GM21390 (cell line): ENCODE data around the gene IMMP1L.

Experiments
- ATAC-seq: cut with Tn5 transposase; IDR thresholded peaks from one replicate; pipeline ENCODE4 v1.9.1; 2021; ENCODE audit not compliant: unreplicated experiment

IMMP1L gene

DNA sequence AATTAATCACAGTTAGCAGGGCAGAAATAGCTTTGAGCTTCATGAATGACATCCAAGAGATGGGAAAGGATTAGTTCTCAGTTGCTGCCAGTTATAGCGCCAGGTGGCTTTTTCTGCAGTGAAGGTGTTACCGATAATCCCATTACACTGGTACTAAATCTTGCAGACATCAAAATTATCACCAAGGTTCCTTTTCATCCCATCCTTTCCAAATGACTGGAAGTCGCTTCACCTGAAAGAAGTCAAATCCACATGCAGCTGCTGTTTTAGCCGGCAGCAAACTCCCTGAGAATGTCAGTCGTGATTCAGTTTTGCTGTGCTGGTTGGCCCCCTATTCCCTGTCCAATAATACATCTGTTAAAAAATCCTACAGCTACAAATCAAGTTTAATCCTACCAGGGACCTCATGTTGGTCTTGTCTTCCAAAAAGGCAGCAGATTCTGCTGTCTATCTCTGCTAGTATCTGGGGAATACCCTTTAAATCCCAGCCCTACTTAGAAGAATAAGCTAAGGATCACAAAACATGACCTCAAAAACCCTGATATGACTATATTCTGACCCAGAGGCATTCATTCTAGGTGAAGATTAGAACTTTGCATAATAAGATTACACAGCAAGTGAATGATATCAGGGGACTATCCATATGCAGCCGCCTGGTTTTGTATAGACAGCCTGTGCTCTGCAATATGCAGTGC is 31.7 kb downstream of the IMMP1L start:
- no peak for ATAC-seq

DNA sequence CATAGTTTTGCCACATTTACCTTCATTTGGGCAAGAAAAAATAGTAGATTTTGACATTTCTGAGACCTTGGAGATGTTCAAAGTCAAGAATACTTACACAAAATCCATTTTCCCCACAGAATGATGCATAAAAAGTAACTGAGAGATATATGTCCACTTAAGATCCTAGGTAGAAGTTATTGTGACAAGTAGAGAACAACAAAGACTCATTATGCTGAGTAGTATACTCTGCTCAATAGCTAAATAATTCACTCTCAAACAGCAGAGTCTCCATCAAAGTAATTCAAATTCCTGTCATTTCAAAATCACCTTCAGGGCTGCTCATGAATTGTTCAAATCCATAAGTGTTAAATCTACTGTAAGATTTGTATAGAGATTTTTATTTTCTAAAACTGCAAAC is 35.3 kb downstream of the IMMP1L start:
- ATAC-seq, result no peak

DNA sequence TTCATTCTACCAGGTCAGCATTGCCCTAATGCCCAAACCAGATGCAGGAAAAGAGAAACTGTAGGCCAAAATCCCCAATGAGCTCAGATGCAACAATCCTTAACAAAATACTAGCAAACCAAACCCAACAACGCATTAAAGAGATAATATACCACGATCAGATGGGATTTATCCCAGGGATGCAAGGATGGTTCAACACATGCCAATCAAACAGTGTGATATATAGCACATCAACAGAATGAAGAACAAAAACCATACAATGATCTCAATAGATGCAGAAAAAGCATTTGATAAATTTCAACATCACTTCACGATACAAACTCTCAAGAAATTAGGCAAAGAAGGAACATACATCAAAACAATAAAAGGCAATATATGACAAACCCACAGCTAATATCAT is 45.0 kb downstream of the IMMP1L start:
- no peak for ATAC-seq

DNA sequence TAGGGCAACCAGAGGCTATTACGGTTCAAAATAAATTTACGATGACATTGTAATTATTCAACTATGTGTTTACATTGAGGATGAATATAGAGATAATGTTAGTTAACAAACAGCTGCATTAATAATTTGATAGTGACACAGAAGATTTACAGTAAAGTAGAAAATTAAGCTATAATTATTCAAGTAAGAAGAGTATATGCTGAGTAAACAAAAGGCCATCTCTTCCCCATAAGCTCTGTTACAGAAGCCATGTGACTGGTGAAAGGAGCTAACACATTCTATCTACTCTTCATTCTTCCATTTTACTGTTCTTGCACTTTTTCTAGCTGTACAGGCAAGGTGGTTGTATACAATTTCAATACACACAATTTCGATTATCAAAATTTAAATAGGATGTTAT is 54.2 kb downstream of the IMMP1L start:
- ATAC-seq, result no peak

DNA sequence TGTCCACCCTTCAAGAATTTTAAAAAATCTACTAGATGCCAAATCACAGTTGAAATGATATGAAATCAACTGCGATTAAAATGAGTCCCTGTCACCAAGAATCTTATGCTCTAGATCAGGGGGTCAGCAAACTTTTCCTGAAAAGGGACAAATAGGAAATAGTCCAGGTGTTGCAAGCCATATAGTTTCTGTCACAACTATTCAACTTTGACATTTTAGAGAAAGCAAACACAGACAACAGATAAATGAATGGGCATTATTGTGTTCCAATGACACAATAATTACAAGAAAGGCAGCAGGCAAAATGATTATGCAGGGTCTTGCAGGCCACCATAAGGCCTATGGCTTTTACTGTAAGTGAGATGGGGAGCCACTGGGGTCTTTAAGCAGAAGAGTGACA is 58.6 kb downstream of the IMMP1L start:
- ATAC-seq, result no peak

DNA sequence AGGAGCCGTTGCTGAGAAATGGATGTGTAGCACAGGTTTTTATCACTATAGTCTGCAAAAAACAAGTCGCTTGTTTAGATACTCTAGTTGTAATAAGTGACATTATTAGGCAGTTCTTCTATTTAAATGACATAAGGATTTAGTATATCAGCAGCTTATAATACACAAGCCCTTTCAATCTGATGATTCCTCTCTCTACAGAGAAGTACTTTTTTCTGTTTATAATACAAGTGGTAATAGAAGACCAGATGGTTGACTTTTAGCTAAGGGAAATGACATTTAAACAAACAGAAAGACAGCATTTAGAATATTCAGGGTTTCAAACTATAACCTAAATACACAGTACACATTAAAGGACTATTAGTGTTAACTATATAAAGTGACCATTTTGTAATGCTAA is 60.4 kb downstream of the IMMP1L start:
- ATAC-seq, result no peak

DNA sequence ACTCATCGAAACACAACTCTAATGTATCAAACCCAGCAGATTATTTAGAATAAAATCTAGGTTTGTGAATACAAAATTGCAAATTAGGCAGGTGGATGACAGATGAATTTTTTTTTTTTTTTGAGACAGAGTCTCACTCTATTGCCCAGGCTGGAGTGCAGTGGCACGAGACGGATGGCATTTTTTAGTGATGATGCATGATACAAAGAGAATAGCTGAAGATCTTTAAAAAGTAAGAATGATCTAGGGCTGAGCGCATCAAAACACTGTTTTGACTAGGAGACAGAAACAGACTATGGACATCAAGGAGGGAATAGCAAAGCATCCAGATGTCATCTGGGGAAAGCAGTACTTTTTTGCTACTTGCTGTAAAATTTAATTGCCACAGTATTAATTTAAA is 63.8 kb downstream of the IMMP1L start:
- no peak for ATAC-seq

DNA sequence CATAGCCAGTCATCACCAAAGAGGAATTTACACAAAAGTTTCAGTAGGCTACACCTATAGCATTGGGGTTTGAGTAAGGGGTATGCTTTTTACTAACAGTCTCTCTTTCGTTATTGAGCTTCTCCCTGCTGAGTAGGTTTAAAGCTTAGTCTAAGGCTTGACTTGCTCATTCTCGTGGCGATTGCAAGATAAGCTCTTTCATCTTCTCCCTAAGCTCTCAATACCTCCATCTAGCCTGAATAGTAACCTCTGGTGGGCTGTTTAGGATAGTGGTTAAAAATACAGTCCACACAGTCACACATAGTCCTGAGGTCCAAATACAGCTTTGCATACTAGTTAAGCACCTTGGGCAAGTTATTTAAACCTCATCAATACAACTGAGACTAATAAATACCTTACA is 65.6 kb downstream of the IMMP1L start:
- no peak for ATAC-seq

DNA sequence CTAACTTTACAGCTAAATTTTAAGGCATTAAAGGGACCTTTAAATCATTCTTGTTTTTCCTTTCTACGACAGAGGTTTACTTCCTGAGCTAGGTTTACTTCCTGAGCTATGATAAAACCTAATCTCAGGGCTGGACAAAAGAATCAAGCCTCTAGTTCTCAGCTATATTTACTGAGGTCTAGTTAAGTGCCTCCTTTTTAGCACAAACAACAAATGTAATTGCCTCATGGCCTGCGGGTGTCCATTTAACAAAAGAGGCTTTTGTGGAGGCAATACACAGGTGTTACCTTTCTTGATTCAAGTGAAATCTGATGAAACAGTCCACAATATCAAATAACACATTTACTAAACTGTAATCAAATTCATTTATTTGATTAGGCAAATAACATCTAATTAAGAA is 67.3 kb downstream of the IMMP1L start:
- ATAC-seq, result no peak

DNA sequence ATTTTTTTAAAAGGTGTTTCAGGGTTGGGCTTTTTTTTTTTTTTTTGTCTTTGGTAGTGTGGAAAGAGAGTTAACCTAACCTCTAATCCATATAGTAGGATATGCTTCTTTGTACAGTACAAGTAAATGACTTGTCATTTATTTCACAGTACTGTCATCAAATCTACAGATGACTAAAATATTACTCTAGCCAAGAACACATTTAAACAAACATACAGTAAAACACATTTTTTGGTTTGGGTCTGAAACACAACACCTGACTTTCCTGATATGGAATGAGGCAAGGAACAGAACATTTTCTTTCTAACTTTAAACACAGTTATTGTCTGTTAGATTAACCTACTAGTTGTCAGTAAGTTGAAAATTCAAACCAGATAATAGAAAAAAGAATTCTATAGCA is 68.1 kb downstream of the IMMP1L start:
- ATAC-seq, result no peak

DNA sequence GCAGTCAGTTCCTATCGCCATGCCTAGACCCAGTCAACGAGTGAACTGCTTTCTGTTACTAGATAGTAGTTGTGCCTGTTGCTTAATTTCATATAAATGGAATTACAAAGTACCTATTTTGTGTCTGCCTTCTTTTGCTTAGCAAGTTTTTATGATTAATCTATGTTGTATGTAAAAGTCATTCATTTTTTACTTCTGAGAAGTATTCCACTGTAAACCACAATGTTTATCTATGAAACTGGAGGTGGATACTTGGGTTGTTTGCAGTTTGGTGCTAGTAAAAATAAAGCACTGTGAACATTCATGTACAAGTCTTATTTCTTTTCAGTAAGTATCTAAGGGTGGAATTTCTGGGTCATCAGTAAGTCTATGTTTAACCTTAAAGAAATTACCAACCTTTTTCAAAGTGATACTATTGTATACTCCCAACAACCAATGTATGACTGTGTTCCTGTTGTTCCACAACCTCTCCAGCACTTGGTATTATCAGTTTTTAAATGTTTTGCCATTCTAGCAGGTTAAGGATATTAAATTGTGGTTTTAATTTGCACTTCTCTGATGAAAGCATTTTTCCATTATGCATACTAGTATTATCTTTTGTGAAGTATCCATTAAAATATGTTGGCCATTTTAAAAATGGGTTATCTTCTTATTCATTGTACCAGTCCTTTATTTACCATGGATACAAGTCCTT is 71.5 kb downstream of the IMMP1L start:
- ATAC-seq, result no peak

DNA sequence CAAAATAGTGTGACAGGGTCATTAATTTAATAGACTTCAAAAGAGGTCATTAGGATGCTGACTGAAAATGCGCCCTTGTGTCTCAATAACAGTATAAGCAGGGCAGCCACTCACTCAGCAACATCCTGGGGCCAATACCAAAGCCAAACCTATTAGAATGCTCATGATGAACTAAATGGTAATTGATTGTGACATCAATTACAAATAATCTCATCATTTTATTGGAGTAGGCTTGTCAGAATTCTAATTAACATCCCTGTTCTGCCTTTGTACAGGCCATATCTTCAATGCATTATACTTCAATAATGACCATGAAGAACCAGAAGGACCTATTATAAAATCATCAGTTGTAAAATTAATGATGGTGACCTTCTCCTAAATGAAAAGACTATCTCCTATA is 75.6 kb downstream of the IMMP1L start:
- no peak for ATAC-seq

DNA sequence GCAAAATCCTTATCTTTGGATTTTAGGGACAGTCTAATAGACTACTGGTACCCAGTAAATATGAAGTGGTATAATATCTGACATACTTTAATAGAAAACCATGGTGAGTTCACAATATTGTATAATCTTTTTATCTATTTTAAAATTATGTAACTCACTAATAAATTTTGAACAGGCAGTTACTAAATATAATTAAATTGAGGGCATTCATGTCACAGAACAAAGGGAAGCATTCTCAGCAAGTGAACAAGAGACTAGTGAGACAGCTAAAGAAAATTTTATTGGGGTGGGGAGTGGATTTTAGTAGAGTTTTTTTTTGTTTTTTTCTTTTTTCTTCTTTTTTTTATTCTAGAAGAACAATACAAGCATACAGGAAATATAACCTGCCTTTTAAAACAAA is 84.8 kb downstream of the IMMP1L start:
- no peak for ATAC-seq

DNA sequence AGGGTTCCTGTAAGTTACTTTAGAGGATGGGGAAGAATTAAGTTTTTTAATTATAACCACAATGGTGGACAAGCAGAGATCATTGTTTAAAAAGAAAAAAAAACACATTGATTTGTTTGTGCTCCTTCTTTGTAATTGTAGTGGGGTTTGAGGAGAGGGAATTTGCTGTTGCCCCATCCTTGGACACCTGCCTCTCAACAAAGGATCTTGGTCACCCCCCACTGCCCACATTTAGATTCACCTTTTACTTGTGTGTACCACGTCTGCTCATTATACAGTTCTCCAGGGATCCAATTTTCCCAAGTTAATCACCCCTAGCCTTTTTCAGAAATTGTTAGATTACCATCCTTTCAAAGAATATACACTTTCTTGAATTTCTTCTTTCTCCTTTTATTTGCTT is 86.7 kb downstream of the IMMP1L start:
- ATAC-seq, result no peak

DNA sequence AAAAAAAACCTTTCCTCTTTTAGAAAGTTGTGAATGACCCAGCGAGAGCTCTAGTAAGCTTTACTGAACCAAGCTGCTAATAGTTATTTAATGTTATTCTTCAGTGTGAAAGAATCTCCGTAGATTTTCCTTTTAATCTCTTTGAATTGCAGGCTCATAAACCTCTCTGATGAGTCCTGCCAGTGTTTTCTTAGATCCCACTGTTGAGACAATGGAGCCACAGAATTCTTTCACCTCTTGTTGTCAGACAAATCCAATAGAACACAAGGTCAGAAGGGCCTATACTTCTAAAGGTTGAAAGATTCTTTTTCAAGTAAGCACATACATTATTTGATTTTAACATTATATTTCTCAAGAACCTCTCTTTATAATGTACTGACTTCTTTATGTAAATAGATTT is 87.6 kb downstream of the IMMP1L start:
- ATAC-seq, result no peak

DNA sequence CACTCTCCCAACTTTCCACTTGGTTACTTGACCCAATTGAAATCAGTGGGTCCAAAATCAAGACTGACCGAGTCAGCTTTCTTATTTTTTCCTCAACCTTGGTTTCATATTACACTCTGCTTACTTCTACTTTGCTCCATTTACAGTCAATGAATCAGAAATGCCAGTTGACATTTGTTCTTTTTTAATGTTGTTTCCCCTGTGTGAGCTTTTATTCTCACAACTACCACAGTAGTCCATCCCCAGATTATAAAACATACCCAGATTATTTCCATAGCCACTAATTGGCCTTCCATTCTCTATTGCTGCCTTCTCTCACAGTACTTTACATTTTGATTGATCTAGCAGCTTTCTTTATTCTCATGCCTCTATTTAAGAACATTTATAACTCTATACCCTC is 89.8 kb downstream of the IMMP1L start:
- ATAC-seq, result no peak

DNA sequence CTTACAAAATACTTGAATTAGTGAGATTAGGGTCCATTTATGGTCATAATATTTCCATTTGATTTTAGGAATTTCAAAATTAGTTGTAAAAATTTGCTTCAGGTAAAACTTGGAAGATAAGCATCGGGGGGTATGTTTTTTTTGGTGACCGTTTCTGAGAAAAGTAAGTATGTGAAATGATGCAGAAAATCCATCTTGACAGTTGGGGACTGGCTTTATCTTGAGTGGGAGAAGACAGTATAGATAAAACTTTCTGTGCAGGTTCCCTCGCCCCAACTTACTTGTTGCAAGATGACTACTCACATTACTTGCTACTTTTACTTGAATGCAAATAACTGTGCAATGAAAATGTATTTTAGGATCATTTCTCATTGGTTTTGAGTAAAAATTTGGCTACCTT is 90.3 kb downstream of the IMMP1L start:
- no peak for ATAC-seq

DNA sequence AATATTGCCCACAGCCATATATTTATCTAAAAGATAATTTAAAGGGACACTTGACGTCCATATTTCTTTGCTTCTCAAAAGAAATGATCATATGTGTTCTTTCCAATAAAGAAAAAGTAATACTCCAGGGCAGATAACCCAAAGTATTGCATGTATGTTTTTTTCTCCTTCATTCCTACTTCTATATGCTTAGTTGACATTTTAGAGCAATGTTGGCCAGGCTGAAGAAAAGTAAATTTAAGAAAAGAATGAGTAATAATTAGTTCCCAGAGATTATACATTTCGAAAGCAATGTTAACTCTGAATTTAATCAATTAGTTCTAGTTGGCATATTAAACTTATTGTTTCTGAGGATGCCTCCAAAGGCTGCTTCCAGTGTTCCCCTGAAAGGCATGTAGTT is 91.6 kb downstream of the IMMP1L start:
- no peak for ATAC-seq

DNA sequence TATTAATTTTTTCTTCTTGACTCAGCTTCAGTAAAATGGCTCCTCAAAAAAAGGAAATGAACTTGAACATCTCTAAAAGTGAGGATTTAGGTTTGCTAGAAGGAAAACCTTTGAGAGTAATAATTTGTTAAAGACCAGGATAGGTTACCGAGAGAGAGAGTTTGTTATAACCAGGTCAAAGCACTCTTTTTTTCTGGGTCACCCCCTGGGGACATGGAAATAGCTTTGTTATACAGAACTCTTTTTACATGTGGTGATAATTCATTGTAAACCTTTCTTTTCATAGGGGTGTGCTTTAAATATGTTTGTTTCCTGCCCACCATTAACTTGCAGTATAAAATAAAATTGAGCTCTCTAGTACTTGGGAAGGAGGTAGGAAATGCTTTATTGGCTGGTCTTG is 92.1 kb downstream of the IMMP1L start:
- ATAC-seq, result no peak

DNA sequence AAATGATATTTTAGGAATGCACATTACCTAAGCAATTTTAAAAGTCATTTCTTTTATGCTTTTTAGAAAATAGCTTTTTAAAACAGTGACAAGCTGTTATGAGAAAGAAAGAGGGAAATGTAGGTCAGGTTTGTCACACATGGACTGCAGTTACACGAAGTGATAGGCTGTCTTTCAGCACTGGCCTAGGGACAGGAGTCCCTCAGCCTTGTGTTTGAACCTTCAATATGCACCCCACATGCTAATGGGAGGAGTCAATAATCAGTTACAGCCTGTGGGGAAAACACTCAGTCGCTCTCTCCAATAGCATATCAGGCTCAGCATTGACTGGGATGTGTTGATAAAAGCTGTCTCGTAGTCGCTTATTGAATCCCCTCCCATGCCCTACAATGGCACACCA is 94.0 kb downstream of the IMMP1L start:
- ATAC-seq, result no peak

DNA sequence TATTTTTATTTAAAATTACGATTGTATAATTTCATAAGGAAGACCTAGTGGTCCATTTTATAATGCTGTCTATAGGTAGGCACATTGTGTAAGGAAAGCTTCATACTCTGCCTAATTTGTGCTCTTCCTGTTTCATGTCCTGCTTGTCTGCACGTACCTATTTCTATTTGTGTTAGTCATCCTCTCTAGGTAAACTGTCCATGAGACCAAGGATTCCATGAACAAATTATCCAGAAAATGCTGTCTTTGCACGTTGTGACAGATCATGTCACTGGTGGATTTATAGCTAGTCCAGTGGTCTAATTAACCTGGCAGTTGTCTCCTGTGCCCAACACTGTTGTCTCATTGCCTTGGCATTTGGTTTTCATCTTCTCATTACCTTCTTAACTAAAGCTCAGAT is 95.1 kb downstream of the IMMP1L start:
- no peak for ATAC-seq

DNA sequence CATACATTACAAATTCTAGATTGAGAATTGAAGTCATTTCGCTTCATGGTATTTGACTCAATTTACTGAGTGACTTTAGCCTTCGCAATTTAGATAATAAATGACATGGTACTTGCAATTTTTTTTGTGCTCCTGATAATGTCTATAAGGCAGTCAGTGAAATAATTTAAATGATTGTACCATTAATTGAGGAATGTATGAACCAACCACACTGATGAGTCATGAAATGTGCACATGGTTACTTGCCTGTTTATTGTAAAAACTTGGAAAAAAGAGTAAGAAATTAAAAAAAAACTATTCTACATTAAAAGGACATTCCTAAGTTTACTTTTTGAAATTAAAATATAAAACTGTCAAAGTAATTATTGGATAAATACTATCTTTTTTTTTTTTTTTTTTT is 96.5 kb downstream of the IMMP1L start:
- ATAC-seq, result no peak

DNA sequence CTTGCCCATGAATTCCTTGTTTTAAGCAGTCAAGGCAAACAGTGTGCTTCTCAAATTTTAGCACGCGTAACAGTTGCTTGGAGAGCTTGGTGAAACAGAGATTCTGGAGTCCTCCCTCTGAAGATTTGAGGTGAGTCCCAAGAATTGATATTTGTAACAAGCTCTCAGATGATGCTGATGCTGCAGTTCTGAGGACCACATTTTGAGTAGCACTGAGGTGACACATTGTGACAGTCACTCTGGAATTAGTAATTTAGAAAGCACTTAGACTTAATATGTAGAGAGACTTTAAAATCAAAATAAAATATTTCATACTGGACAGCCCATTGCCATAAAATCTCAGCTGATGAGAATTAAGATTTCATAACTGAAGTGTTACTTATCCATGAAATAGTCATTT is 101.2 kb downstream of the IMMP1L start:
- ATAC-seq, result no peak
